VCaP (cell line): ENCODE results near the gene SLC29A3.

ENCODE experiments used
- H3K27ac ChIP-seq: fragments of 450-650 bp; 2 replicates; pipeline ENCODE4 v1.5.1; 2017
- TF ChIP-seq, protein P1 (sequence below): fragments of 450-650 bp; conservative IDR thresholded peaks from 2 replicates; pipeline ENCODE4 v1.5.1; 2017; ENCODE audit warnings: mild to moderate bottlenecking, moderate library complexity

The SLC29A3 gene

DNA sequence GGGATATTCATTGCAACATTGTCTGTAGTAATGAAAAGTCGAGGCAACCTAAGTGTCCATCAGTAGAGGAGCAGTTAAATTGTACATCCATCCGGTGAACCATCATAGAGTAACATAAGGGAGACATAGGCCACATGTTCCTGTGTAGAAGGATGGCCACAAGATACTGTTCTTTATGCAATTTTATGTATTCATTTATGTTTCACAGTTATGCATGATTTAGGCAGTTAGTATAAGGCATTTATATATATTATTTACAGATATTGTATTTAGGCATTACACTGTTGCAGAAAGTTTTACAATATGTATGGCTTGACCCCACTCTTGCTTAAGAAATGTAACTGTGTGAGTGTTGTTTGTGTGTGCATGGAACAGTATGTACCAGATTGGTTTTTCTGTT lies 41.7 kb downstream of the SLC29A3 start:
- no peak overlapping the region for H3K27ac ChIP-seq
- TF ChIP-seq, protein P1, sequence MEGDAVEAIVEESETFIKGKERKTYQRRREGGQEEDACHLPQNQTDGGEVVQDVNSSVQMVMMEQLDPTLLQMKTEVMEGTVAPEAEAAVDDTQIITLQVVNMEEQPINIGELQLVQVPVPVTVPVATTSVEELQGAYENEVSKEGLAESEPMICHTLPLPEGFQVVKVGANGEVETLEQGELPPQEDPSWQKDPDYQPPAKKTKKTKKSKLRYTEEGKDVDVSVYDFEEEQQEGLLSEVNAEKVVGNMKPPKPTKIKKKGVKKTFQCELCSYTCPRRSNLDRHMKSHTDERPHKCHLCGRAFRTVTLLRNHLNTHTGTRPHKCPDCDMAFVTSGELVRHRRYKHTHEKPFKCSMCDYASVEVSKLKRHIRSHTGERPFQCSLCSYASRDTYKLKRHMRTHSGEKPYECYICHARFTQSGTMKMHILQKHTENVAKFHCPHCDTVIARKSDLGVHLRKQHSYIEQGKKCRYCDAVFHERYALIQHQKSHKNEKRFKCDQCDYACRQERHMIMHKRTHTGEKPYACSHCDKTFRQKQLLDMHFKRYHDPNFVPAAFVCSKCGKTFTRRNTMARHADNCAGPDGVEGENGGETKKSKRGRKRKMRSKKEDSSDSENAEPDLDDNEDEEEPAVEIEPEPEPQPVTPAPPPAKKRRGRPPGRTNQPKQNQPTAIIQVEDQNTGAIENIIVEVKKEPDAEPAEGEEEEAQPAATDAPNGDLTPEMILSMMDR = no peak

DNA sequence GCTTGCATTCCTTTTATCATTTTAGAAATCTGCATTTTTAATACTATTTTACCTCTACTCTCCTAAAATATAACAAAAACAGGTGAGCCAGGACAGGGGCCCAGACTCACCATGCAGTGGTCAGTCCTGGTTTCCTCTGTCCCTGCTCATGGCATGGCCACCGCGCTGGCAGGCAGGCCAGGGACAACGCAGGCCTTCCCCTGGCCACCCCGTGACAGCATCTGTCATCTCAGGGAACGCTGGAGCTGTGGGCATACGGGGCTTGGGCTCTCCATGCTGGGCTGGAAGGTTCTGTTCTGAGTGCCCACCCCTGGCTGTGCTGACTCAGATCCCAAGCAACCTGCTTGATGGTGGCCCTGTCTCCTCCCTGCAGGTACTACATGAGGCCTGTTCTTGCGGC lies 42.5 kb downstream of the SLC29A3 start:
- H3K27ac ChIP-seq = no peak overlapping the region
- TF ChIP-seq, protein P1 = no peak

DNA sequence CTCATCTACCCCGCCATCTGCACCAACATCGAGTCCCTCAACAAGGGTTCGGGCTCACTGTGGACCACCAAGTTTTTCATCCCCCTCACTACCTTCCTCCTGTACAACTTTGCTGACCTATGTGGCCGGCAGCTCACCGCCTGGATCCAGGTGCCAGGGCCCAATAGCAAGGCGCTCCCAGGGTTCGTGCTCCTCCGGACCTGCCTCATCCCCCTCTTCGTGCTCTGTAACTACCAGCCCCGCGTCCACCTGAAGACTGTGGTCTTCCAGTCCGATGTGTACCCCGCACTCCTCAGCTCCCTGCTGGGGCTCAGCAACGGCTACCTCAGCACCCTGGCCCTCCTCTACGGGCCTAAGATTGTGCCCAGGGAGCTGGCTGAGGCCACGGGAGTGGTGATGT lies 43.1 kb downstream of the SLC29A3 start:
- H3K27ac ChIP-seq = no peak overlapping the region
- TF ChIP-seq, protein P1 = no peak

DNA sequence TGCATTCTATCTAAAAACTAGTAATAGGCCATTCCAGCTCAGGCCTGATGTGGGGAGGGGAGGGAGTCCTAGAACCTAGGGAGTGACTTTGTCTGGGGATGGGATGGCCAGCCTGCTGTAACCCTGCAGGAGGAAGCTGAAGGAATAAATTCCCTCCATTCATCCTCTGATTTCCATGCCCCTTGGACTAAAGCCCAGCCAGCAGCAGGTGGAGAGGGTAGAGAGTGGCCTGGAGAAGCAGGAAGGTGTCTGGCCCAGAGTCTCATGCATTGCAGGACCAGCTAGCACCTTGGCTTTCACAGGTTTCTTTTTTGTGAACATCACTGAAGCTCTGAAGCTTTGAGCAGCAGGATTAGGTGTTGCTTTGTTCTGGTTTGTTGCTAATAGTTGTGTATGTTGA lies 44.9 kb downstream of the SLC29A3 start:
- TF ChIP-seq, protein P1 = no peak
- H3K27ac ChIP-seq = no peak overlapping the region

DNA sequence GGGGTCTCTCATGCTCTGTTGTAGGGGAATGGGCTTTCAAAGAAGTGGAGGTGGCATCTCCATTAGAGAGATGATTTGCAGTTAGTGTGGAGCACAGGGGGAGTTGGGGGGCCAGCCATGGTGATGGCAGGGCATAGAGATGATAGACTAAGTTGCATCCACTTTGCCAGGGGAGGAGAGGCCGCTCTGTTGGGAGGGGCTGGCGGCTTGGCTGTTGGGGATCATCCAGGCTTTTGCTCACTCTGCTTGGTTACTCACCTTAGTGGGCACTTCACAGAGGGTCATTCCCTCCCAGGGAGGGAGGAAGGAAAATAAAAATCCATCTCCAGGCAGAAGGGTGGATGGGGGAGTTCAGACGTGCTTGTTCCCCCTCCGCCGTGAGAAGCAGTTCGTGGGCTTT lies 46.3 kb downstream of the SLC29A3 start:
- TF ChIP-seq, protein P1 = no peak
- H3K27ac ChIP-seq = no peak overlapping the region

DNA sequence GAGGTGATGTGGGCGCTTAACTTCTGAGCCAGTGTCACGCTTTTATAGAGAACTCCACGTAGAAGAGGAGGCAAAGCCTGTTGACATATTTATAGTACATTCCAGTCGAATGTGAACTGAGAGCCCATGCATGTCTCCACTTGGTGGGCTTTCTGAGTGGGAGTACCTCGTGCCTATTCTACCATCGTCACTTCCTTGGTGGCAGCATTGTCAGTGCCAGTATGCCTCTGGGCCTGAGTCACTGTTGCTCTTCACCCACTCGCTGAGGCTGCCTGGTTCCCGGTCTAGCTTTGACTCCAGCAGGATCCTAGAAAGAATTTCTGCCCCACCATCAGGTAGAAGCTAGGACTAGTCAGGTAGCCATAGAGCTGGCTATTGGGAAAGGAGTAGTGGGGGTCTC lies 47.6 kb downstream of the SLC29A3 start:
- no peak overlapping the region for H3K27ac ChIP-seq
- TF ChIP-seq, protein P1 = no peak

DNA sequence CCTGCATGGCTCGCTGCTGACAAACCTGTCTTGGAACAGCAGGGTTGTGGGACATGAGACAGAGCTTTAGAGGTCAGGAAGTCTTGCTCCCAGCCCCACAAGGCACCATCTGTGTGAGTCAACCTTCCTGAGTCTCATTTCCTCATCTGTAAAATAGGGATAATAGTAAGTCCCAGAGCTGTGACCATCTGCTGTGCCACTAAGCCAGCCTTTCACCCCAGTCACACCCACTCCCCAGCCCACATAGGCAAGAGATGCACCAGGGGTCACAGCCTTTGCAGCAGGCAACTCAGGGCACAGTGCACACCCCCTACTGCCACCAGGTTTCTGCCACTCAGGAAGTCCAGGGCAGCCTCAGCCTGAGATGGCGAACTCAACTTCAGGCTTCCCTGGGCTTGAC lies 48.2 kb downstream of the SLC29A3 start:
- TF ChIP-seq, protein P1 = no peak
- no peak overlapping the region for H3K27ac ChIP-seq

DNA sequence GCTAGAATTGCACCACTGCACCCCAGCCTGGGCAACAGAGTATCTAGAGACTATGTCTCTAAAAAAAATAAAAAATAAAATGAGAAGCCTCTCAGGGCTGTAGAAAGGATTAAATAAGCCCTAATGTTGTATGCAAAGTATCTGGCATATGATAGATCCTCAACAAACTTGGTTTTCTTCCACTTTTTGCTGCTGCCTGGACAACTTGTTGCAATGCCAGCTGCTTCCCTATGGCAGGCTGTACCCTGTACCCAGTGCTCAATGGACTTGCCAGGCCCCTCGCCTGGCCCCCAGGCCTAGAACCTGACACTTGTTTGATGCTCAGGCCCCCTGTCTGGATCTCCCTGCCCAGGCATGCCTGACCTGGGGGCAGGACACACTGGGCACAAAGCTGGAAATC lies 49.1 kb downstream of the SLC29A3 start:
- no peak overlapping the region for H3K27ac ChIP-seq

More for the DNA sequence above, 49.1 kb downstream of the SLC29A3 start:
- TF ChIP-seq, protein P1 = no peak
